Kidney tubule cell (primary cell): ENCODE data around the gene CD9.
"Not testable (repeated sequence)": the region's sequence is repeated elsewhere in the genome, so short reads cannot be mapped to it uniquely, and the experiment has no call there.

Experiments used
- DNase-seq: peaks from one replicate; pipeline ENCODE4 v3.0.0-alpha.2; 2018; ENCODE audit warnings: low spot score

CD9 gene

GRCh38 chr12:6180268-6181051 is 19.7 kb upstream of the CD9 start:
- DNase-seq = peak; percentile 84

- DNase-seq = no peak
Measured at GRCh38 chr12:6181166-6181565, 19.0 kb upstream of the CD9 start.

- DNase-seq = no peak
Measured at GRCh38 chr12:6181583-6182278, 18.5 kb upstream of the CD9 start.

- DNase-seq = no peak
Measured at GRCh38 chr12:6182279-6182898, 17.8 kb upstream of the CD9 start.

GRCh38 chr12:6183689-6184428 is 16.3 kb upstream of the CD9 start:
- no peak for DNase-seq

- DNase-seq = no peak
Measured at GRCh38 chr12:6185961-6186827, 14.0 kb upstream of the CD9 start.

- no peak for DNase-seq
Measured at GRCh38 chr12:6187948-6188793, 12.0 kb upstream of the CD9 start.

- no peak for DNase-seq
Measured at GRCh38 chr12:6189028-6189427, 11.2 kb upstream of the CD9 start.

- not testable (repeated sequence) for DNase-seq
Measured at GRCh38 chr12:6189952-6190598, 10.1 kb upstream of the CD9 start.

- not testable (repeated sequence) for DNase-seq
Measured at GRCh38 chr12:6190767-6191530, 9.3 kb upstream of the CD9 start.

- no peak for DNase-seq
Measured at GRCh38 chr12:6192604-6193380, 7.4 kb upstream of the CD9 start.

GRCh38 chr12:6193853-6194815 is 6.1 kb upstream of the CD9 start:
- peak; percentile 30 for DNase-seq

- DNase-seq = peak; percentile 96
Measured at GRCh38 chr12:6195665-6196535, 4.3 kb upstream of the CD9 start.

GRCh38 chr12:6198051-6198450 is 2.1 kb upstream of the CD9 start:
- DNase-seq = no peak

GRCh38 chr12:6198556-6198955 is 1.6 kb upstream of the CD9 start:
- no peak for DNase-seq

- no peak for DNase-seq
Measured at GRCh38 chr12:6198985-6199530, 1.1 kb upstream of the CD9 start.
